H1 (cell line): ENCODE results near the gene SERP1. TPM values are rescaled to one million over a fixed set of nuclear protein-coding genes. Genes with fewer than 3 reads are reported as not detected.

ENCODE experiments used
- RAD21 ChIP-seq, 2 experiments: IDR thresholded peaks in 1 of 2; conservative IDR thresholded peaks in 1 of 2; 2 replicates each; pipeline ENCODE4 v1.6.1; 2011; ENCODE audit warnings: low read depth in 2 of 2, low read length in 2 of 2, improper control_type of control experiment in 1 of 2, inconsistent platforms in 1 of 2, mild to moderate bottlenecking in 1 of 2, moderate library complexity in 1 of 2
- TCF12 ChIP-seq: IDR thresholded peaks from 2 replicates; pipeline ENCODE4 v1.6.1; 2011; ENCODE audit warnings: low read depth, mild to moderate bottlenecking, low read length
- polyA plus RNA-seq, 7 experiments: library from polyadenylated mRNA; depleted of rRNA in 3 of 7; stranded (reverse) in 5 of 7; unstranded in 2 of 7; fragments of >200 nt in 5 of 7; fragments of 200-250 nt in 2 of 7; gene quantifications; 1 replicate in 5 of 7; 2 replicates in 1 of 7; 4 replicates in 1 of 7; pipeline versions ENCODE4 v1.2.1 to v1.2.3, GENCODE V29; 2011 to 2013; ENCODE audit warnings: missing spikeins in 2 of 7, mixed read lengths in 2 of 7
- total RNA-seq: library from RNA; stranded (reverse); fragmentation: NEBNext Ultra II Directional; extraction: Animal tissue kit (Norgen Biotek cat#: 25700); gene quantifications from 2 replicates; pipeline ENCODE4 v1.2.1, GENCODE V29; 2021
- TF ChIP-seq, protein P1 (sequence below): fragments of 300-600 bp; sonication (generic); IDR thresholded peaks from 2 replicates; pipeline ENCODE4 v1.7.1; 2012; ENCODE audit warnings: low read length, moderate library complexity, mild to moderate bottlenecking, inconsistent platforms; ENCODE audit not compliant: insufficient replicate concordance

SERP1 gene
- total and polyA plus RNA-seq, 2 of the 8 experiments (the other 6 are each of a cell fraction or from before 2014, with no cell fraction given), result 90.3 to 98.2 TPM

DNA sequence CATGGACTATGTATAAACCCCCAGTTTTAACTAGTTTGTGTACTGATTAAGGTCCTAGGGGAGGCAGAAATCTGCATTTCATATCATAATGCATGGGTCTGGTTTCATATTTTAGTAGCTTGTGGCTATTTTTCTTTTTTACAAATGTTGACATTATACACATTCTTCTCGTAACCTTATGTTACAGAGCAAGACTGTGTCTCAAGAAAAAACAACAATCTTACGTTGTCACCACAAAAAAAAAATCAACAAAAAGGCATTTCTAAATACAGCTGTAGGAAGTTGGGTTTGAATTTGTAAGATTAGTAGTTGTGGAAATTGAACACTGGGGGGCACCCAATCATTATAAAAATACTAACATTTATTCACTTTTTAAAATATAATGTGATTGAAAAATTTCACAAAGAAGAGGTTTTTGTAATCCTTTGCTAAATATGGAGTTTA lies 17.9 kb downstream of the SERP1 start (continued):
- TF ChIP-seq, protein P1, sequence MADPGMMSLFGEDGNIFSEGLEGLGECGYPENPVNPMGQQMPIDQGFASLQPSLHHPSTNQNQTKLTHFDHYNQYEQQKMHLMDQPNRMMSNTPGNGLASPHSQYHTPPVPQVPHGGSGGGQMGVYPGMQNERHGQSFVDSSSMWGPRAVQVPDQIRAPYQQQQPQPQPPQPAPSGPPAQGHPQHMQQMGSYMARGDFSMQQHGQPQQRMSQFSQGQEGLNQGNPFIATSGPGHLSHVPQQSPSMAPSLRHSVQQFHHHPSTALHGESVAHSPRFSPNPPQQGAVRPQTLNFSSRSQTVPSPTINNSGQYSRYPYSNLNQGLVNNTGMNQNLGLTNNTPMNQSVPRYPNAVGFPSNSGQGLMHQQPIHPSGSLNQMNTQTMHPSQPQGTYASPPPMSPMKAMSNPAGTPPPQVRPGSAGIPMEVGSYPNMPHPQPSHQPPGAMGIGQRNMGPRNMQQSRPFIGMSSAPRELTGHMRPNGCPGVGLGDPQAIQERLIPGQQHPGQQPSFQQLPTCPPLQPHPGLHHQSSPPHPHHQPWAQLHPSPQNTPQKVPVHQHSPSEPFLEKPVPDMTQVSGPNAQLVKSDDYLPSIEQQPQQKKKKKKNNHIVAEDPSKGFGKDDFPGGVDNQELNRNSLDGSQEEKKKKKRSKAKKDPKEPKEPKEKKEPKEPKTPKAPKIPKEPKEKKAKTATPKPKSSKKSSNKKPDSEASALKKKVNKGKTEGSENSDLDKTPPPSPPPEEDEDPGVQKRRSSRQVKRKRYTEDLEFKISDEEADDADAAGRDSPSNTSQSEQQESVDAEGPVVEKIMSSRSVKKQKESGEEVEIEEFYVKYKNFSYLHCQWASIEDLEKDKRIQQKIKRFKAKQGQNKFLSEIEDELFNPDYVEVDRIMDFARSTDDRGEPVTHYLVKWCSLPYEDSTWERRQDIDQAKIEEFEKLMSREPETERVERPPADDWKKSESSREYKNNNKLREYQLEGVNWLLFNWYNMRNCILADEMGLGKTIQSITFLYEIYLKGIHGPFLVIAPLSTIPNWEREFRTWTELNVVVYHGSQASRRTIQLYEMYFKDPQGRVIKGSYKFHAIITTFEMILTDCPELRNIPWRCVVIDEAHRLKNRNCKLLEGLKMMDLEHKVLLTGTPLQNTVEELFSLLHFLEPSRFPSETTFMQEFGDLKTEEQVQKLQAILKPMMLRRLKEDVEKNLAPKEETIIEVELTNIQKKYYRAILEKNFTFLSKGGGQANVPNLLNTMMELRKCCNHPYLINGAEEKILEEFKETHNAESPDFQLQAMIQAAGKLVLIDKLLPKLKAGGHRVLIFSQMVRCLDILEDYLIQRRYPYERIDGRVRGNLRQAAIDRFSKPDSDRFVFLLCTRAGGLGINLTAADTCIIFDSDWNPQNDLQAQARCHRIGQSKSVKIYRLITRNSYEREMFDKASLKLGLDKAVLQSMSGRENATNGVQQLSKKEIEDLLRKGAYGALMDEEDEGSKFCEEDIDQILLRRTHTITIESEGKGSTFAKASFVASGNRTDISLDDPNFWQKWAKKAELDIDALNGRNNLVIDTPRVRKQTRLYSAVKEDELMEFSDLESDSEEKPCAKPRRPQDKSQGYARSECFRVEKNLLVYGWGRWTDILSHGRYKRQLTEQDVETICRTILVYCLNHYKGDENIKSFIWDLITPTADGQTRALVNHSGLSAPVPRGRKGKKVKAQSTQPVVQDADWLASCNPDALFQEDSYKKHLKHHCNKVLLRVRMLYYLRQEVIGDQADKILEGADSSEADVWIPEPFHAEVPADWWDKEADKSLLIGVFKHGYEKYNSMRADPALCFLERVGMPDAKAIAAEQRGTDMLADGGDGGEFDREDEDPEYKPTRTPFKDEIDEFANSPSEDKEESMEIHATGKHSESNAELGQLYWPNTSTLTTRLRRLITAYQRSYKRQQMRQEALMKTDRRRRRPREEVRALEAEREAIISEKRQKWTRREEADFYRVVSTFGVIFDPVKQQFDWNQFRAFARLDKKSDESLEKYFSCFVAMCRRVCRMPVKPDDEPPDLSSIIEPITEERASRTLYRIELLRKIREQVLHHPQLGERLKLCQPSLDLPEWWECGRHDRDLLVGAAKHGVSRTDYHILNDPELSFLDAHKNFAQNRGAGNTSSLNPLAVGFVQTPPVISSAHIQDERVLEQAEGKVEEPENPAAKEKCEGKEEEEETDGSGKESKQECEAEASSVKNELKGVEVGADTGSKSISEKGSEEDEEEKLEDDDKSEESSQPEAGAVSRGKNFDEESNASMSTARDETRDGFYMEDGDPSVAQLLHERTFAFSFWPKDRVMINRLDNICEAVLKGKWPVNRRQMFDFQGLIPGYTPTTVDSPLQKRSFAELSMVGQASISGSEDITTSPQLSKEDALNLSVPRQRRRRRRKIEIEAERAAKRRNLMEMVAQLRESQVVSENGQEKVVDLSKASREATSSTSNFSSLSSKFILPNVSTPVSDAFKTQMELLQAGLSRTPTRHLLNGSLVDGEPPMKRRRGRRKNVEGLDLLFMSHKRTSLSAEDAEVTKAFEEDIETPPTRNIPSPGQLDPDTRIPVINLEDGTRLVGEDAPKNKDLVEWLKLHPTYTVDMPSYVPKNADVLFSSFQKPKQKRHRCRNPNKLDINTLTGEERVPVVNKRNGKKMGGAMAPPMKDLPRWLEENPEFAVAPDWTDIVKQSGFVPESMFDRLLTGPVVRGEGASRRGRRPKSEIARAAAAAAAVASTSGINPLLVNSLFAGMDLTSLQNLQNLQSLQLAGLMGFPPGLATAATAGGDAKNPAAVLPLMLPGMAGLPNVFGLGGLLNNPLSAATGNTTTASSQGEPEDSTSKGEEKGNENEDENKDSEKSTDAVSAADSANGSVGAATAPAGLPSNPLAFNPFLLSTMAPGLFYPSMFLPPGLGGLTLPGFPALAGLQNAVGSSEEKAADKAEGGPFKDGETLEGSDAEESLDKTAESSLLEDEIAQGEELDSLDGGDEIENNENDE, result no peak
- TF ChIP-seq TCF12 (no peak), RAD21 (IDR thresholded peaks at IDR 0.05 in 1 of 2, conservative IDR thresholded peaks at IDR 0.05 in 1 of 2; ENCODE audit: low read depth in 2 of 2, low read length in 2 of 2) (peak in 1 of 2 experiments; percentile 29; a peak in 3 of 4 replicates)
